HEK293T (cell line): ENCODE results near the gene ODAPH.

ENCODE experiments used
- BHLHE40 ChIP-seq: fragments of 450-650 bp; IDR thresholded peaks from 2 replicates; pipeline ENCODE4 v1.6.1; 2016; ENCODE audit warnings: mild to moderate bottlenecking, moderate library complexity, borderline replicate concordance
- CTBP1 ChIP-seq: fragments of 450-650 bp; IDR thresholded peaks from 2 replicates; pipeline ENCODE4 v1.6.1; 2016; ENCODE audit warnings: borderline replicate concordance
- L3MBTL2 ChIP-seq: fragments of 450-650 bp; conservative IDR thresholded peaks from 2 replicates; pipeline ENCODE4 v1.6.1; 2016; ENCODE audit warnings: mild to moderate bottlenecking
- NFRKB ChIP-seq: fragments of 450-650 bp; IDR thresholded peaks from 2 replicates; pipeline ENCODE4 v1.6.1; 2016; ENCODE audit warnings: mild to moderate bottlenecking, moderate library complexity
- SP1 ChIP-seq: fragments of 450-650 bp; IDR thresholded peaks from 2 replicates; pipeline ENCODE4 v1.6.1; 2017
- SUZ12 ChIP-seq: fragments of 450-650 bp; IDR thresholded peaks from 2 replicates; pipeline ENCODE4 v1.6.1; 2016; ENCODE audit warnings: mild to moderate bottlenecking

- TF ChIP-seq BHLHE40 (no peak), NFRKB (no peak), SUZ12 (no peak), SP1 (no peak), L3MBTL2 (no peak), CTBP1 (no peak)
These were observed 5.9 kb downstream of the ODAPH start for GRCh38 chr4:75561789-75562188.
